SK-N-MC (cell line): ENCODE measurements around the gene SMG9.

ENCODE experiments used
- EZH2 ChIP-seq: fragments of 200-600 bp; sonication (generic); IDR thresholded peaks from one replicate; pipeline ENCODE4 v1.6.1; 2017; ENCODE audit warnings: antibody characterized with exemption
- POLR2AphosphoS5 ChIP-seq: IDR thresholded peaks from 2 replicates; pipeline ENCODE4 v1.6.1; 2012; ENCODE audit warnings: mild to moderate bottlenecking, low read depth, low read length, borderline replicate concordance

DNA sequence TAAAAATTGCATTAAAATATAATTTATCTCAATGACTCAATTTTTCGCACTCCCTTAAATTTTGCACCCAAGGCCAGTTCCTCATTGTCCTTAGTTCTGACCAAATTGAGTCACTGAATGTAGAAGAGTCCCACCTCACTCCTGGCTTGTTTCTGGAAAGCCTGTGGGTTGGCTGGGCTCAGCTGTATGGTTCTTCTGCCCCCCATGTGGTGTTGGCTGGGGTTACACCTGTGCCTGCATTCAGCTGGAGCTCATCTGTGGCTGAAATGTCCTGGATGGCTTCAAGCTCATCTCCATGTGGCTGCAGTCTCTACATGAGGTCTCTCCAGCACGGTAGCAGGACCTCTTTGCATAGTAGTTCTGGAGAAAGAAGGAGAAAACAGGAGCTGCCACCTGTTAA is 46.0 kb downstream of the SMG9 start:
- no peak for TF ChIP-seq POLR2AphosphoS5
- no peak for TF ChIP-seq EZH2
